SK-N-SH treated with all-trans-retinoic acid at 6 μM for 48 hours (cell line): ENCODE measurements around the gene GLDC.
"Not testable (repeated sequence)": the region's sequence is repeated elsewhere in the genome, so short reads cannot be mapped to it uniquely, and the experiment has no call there.

ENCODE experiments used
- ATAC-seq: fragments of 200-7000 bp; cut with Tn5 transposase; 3 replicates; pipeline ENCODE4 v1.9.1; 2020; ENCODE audit warnings: mild to moderate bottlenecking, moderate library complexity
- ARNTL ChIP-seq: fragments of 450-650 bp; formaldehyde crosslinking; IDR thresholded peaks from 2 replicates; pipeline ENCODE4 v1.5.0; 2020; ENCODE audit warnings: low read depth, mild to moderate bottlenecking, moderate library complexity, borderline replicate concordance
- CSRNP3 ChIP-seq: fragments of 250-450 bp; sonication (Bioruptor Pico); IDR thresholded peaks from 2 replicates; pipeline ENCODE4 v1.5.1; 2021; ENCODE audit warnings: mild to moderate bottlenecking, moderate library complexity
- ISL1 ChIP-seq: fragments of 250-450 bp; sonication (Bioruptor Pico); IDR thresholded peaks from 2 replicates; pipeline ENCODE4 v2.1.2; 2022; ENCODE audit warnings: mild to moderate bottlenecking, moderate library complexity
- OSR1 ChIP-seq: fragments of 250-450 bp; sonication (Bioruptor Pico); IDR thresholded peaks from 2 replicates; pipeline ENCODE4 v1.8.0; 2022; ENCODE audit warnings: moderate library complexity, mild to moderate bottlenecking, inconsistent platforms
- PATZ1 ChIP-seq: fragments of 250-450 bp; sonication (Bioruptor Pico); IDR thresholded peaks from 2 replicates; pipeline ENCODE4 v1.8.0; 2020; ENCODE audit warnings: mild to moderate bottlenecking, moderate library complexity, borderline replicate concordance
- POU6F1 ChIP-seq: fragments of 250-450 bp; sonication (Bioruptor Pico); IDR thresholded peaks from 2 replicates; pipeline ENCODE4 v1.8.0; 2021; ENCODE audit warnings: low read depth, mild to moderate bottlenecking, moderate library complexity, borderline replicate concordance
- PPARA ChIP-seq: fragments of 250-450 bp; sonication (Bioruptor Pico); IDR thresholded peaks from 2 replicates; pipeline ENCODE4 v1.5.0; 2020; ENCODE audit warnings: mild to moderate bottlenecking, borderline replicate concordance
- RARB ChIP-seq: fragments of 250-450 bp; sonication (Bioruptor Pico); IDR thresholded peaks from 2 replicates; pipeline ENCODE4 v1.8.0; 2021; ENCODE audit warnings: mild to moderate bottlenecking, moderate library complexity
- TCF4 ChIP-seq: fragments of 250-450 bp; sonication (Bioruptor Pico); IDR thresholded peaks from 2 replicates; pipeline ENCODE4 v1.8.0; 2021; ENCODE audit warnings: mild to moderate bottlenecking, moderate library complexity, borderline replicate concordance
- TSHZ2 ChIP-seq: fragments of 250-450 bp; sonication (Bioruptor Pico); IDR thresholded peaks from 2 replicates; pipeline ENCODE4 v1.5.0; 2020; ENCODE audit warnings: mild to moderate bottlenecking, moderate library complexity
- ZC3H10 ChIP-seq: fragments of 250-450 bp; sonication (Bioruptor Pico); IDR thresholded peaks from 2 replicates; pipeline ENCODE4 v1.5.1; 2021; ENCODE audit warnings: mild to moderate bottlenecking, moderate library complexity
- ZFP3 ChIP-seq: fragments of 250-450 bp; sonication (Bioruptor Pico); IDR thresholded peaks from 2 replicates; pipeline ENCODE4 v1.5.0; 2020; ENCODE audit warnings: mild to moderate bottlenecking, moderate library complexity
- ZNF565 ChIP-seq: fragments of 450-650 bp; formaldehyde crosslinking; conservative IDR thresholded peaks from 2 replicates; pipeline ENCODE4 v1.5.0; 2020; ENCODE audit warnings: low read depth, mild to moderate bottlenecking, moderate library complexity
- ZNF70 ChIP-seq: fragments of 450-650 bp; formaldehyde crosslinking; IDR thresholded peaks from 2 replicates; pipeline ENCODE4 v1.5.0; 2020; ENCODE audit warnings: mild to moderate bottlenecking, moderate library complexity
- TF ChIP-seq, protein P1 (sequence below): fragments of 250-450 bp; sonication (Bioruptor Pico); IDR thresholded peaks from 2 replicates; pipeline ENCODE4 v1.5.1; 2020; ENCODE audit warnings: low read depth, mild to moderate bottlenecking, moderate library complexity

The GLDC gene

GRCh38 chr9:6625363-6625762, 20.2 kb downstream of the GLDC start:
- TF ChIP-seq ZNF565 (CRISPR knock-in tag), result no peak
- no peak for TF ChIP-seq TCF4 (CRISPR knock-in tag)
- no peak for TF ChIP-seq ARNTL (CRISPR knock-in tag)
- no peak for TF ChIP-seq PPARA (CRISPR knock-in tag)
- TF ChIP-seq, all 23 proteins: peak for 0
- no peak for ATAC-seq

GRCh38 chr9:6622784-6623183, 22.7 kb downstream of the GLDC start:
- not testable (repeated sequence) for ATAC-seq

DNA sequence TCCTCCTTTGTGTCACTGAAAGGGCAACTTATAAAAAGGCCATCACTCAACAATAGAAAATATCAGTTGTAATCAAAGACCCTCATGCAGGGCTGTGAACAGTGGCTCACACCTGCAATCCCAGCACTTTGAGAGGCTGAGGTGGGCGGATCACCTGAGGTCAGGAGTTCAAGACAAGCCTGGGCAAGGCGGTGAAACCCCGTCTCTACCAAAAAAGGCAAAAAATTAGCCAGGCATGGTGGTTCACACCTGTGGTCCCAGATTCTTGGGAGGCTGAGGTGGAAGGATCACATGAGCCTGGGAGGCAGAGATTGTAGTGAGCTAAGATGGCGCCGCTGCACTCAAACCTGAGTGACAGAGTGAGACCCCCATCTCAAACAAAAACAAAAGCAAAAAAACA, 24.7 kb downstream of the GLDC start:
- ATAC-seq, result no peak
- TF ChIP-seq ARNTL (CRISPR knock-in tag) (no peak), CSRNP3 (CRISPR knock-in tag) (no peak), PPARA (CRISPR knock-in tag) (no peak), ZC3H10 (no peak), POU6F1 (CRISPR knock-in tag) (no peak), TCF4 (CRISPR knock-in tag) (no peak), OSR1 (CRISPR knock-in tag) (no peak), ZFP3 (CRISPR knock-in tag) (no peak), RARB (CRISPR knock-in tag) (no peak)
- TF ChIP-seq, protein P1, sequence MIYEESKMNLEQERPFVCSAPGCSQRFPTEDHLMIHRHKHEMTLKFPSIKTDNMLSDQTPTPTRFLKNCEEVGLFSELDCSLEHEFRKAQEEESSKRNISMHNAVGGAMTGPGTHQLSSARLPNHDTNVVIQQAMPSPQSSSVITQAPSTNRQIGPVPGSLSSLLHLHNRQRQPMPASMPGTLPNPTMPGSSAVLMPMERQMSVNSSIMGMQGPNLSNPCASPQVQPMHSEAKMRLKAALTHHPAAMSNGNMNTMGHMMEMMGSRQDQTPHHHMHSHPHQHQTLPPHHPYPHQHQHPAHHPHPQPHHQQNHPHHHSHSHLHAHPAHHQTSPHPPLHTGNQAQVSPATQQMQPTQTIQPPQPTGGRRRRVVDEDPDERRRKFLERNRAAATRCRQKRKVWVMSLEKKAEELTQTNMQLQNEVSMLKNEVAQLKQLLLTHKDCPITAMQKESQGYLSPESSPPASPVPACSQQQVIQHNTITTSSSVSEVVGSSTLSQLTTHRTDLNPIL, result no peak
- TF ChIP-seq, all 23 proteins: peak for 0

DNA sequence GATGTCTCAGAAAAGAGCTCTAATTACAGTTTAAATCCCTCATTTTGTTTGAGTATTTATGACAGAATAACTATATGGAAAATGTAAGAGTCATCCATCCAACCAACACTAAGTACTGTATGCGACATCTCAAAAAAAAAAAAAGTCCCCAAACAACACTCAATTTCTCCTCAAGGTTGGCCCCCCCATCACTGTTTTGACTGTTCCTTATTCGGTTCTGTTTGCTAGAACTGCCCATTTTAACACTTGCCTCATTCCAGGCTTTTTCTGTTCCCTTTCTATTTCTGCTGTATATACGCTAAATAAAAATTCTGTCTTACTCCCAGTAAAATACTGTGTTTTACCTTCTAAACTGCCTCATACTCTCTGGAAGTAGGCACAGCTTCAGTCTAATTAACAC, 25.2 kb downstream of the GLDC start:
- no peak for ATAC-seq
- TF ChIP-seq TCF4 (CRISPR knock-in tag) (no peak), POU6F1 (CRISPR knock-in tag) (no peak), RARB (CRISPR knock-in tag) (no peak), ISL1 (CRISPR knock-in tag) (no peak), OSR1 (CRISPR knock-in tag) (no peak), TSHZ2 (CRISPR knock-in tag) (no peak), PATZ1 (CRISPR knock-in tag) (no peak), ZNF70 (no peak)
- TF ChIP-seq, protein P1, result no peak
